A549 (cell line): Measurements from ENCODE around the gene PRUNE2.

ENCODE experiments used
- BHLHE40 ChIP-seq: IDR thresholded peaks from 2 replicates; pipeline ENCODE4 v1.6.1; 2012; ENCODE audit warnings: low read depth, low read length, inconsistent platforms
- CBX8 ChIP-seq: fragments of 200-600 bp; sonication (generic); IDR thresholded peaks from 2 replicates; pipeline ENCODE4 v1.6.1; 2016
- CHD4 ChIP-seq: fragments of 200-600 bp; sonication (generic); IDR thresholded peaks from 2 replicates; pipeline ENCODE4 v1.6.1; 2016; ENCODE audit warnings: antibody characterized with exemption, mild to moderate bottlenecking, borderline replicate concordance
- MAZ ChIP-seq: fragments of 150-350 bp; IDR thresholded peaks from 2 replicates; pipeline ENCODE4 v1.6.1; 2014; ENCODE audit warnings: antibody characterized with exemption, low read depth, low read length, borderline replicate concordance
- POLR2A ChIP-seq: IDR thresholded peaks from 2 replicates; pipeline ENCODE4 v1.6.1; 2012; ENCODE audit warnings: mild to moderate bottlenecking, low read length
- POLR2AphosphoS2 ChIP-seq: conservative IDR thresholded peaks from 2 replicates; pipeline ENCODE4 v1.6.1; 2012; ENCODE audit warnings: low read length, improper control_type of control experiment, inconsistent platforms
- RAD21 ChIP-seq, 2 experiments: fragments of >200 bp in 1 of 2; sonication (Bioruptor Twin) in 1 of 2; formaldehyde crosslinking in 1 of 2; IDR thresholded peaks in 1 of 2; conservative IDR thresholded peaks in 1 of 2; 2 replicates in 1 of 2; 3 replicates in 1 of 2; pipeline ENCODE4 v1.6.1; 2012 to 2018; ENCODE audit warnings: inconsistent platforms in 1 of 2
- RCOR1 ChIP-seq: fragments of 150-350 bp; IDR thresholded peaks from 2 replicates; pipeline ENCODE4 v1.6.1; 2014; ENCODE audit warnings: antibody characterized with exemption, low read length, low read depth
- SMC3 ChIP-seq: fragments of >200 bp; sonication (Bioruptor Twin); formaldehyde crosslinking; IDR thresholded peaks from 3 replicates; pipeline ENCODE4 v1.6.1; 2018; ENCODE audit warnings: inconsistent platforms
- TF ChIP-seq, protein P1 (sequence below): fragments of >200 bp; sonication (Bioruptor Twin); formaldehyde crosslinking; IDR thresholded peaks from 3 replicates; pipeline ENCODE4 v1.5.1; 2016
- TF ChIP-seq, protein P2 (sequence below): fragments of 150-350 bp; IDR thresholded peaks from 2 replicates; pipeline ENCODE4 v1.6.1; 2014; ENCODE audit warnings: low read depth, mild to moderate bottlenecking, low read length
- TF ChIP-seq, protein P3 (sequence below): IDR thresholded peaks from 2 replicates; pipeline ENCODE4 v1.6.1; 2012
- TF ChIP-seq, protein P4 (sequence below): fragments of 200-600 bp; sonication (generic); IDR thresholded peaks from 2 replicates; pipeline ENCODE4 v1.6.1; 2016; ENCODE audit warnings: antibody characterized with exemption, mild to moderate bottlenecking, moderate library complexity

DNA sequence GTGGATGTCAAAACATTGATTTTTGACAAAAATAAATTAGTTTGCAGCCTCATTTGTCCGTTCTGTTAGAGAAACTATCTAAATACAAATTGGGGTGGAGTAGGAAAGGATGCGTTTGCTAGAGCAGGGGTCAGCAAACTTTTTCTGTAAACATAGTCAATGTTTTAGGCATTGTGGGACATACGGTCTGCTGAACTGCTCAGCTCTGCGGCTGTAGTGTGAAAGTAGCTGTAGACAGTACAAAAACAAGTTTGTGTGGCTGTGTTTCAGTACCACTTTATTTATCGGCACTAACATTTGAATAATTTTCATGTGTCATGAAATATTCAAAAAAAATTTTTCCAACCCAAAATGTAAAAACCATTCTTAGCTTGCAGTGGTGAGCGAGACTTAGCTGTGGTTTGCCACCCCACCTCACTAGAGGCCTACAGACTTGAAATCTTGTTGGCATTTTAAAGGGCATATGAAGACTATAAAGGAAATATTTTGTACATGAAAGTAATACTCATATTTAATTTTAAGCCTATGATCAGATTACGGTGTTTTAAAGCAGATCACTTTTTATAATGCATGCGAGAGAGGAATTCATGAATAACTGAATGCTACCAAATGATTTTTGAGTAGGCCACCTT lies 292.6 kb downstream of the PRUNE2 start:
- TF ChIP-seq, protein P1, sequence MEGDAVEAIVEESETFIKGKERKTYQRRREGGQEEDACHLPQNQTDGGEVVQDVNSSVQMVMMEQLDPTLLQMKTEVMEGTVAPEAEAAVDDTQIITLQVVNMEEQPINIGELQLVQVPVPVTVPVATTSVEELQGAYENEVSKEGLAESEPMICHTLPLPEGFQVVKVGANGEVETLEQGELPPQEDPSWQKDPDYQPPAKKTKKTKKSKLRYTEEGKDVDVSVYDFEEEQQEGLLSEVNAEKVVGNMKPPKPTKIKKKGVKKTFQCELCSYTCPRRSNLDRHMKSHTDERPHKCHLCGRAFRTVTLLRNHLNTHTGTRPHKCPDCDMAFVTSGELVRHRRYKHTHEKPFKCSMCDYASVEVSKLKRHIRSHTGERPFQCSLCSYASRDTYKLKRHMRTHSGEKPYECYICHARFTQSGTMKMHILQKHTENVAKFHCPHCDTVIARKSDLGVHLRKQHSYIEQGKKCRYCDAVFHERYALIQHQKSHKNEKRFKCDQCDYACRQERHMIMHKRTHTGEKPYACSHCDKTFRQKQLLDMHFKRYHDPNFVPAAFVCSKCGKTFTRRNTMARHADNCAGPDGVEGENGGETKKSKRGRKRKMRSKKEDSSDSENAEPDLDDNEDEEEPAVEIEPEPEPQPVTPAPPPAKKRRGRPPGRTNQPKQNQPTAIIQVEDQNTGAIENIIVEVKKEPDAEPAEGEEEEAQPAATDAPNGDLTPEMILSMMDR = no peak
- TF ChIP-seq RAD21 (conservative IDR thresholded peaks at IDR 0.05 in 1 of 2, IDR thresholded peaks at IDR 0.05 in 1 of 2) = no peak
- TF ChIP-seq, protein P2, sequence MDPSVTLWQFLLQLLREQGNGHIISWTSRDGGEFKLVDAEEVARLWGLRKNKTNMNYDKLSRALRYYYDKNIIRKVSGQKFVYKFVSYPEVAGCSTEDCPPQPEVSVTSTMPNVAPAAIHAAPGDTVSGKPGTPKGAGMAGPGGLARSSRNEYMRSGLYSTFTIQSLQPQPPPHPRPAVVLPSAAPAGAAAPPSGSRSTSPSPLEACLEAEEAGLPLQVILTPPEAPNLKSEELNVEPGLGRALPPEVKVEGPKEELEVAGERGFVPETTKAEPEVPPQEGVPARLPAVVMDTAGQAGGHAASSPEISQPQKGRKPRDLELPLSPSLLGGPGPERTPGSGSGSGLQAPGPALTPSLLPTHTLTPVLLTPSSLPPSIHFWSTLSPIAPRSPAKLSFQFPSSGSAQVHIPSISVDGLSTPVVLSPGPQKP = no peak
- no peak for TF ChIP-seq CBX8
- TF ChIP-seq POLR2A = no peak
- TF ChIP-seq, protein P3, sequence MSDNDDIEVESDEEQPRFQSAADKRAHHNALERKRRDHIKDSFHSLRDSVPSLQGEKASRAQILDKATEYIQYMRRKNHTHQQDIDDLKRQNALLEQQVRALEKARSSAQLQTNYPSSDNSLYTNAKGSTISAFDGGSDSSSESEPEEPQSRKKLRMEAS = no peak
- no peak for TF ChIP-seq MAZ
- TF ChIP-seq RCOR1 = no peak
- TF ChIP-seq, protein P4, sequence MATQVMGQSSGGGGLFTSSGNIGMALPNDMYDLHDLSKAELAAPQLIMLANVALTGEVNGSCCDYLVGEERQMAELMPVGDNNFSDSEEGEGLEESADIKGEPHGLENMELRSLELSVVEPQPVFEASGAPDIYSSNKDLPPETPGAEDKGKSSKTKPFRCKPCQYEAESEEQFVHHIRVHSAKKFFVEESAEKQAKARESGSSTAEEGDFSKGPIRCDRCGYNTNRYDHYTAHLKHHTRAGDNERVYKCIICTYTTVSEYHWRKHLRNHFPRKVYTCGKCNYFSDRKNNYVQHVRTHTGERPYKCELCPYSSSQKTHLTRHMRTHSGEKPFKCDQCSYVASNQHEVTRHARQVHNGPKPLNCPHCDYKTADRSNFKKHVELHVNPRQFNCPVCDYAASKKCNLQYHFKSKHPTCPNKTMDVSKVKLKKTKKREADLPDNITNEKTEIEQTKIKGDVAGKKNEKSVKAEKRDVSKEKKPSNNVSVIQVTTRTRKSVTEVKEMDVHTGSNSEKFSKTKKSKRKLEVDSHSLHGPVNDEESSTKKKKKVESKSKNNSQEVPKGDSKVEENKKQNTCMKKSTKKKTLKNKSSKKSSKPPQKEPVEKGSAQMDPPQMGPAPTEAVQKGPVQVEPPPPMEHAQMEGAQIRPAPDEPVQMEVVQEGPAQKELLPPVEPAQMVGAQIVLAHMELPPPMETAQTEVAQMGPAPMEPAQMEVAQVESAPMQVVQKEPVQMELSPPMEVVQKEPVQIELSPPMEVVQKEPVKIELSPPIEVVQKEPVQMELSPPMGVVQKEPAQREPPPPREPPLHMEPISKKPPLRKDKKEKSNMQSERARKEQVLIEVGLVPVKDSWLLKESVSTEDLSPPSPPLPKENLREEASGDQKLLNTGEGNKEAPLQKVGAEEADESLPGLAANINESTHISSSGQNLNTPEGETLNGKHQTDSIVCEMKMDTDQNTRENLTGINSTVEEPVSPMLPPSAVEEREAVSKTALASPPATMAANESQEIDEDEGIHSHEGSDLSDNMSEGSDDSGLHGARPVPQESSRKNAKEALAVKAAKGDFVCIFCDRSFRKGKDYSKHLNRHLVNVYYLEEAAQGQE = no peak
- no peak for TF ChIP-seq BHLHE40
- no peak for TF ChIP-seq POLR2AphosphoS2
- no peak for TF ChIP-seq SMC3
- no peak for TF ChIP-seq CHD4
